GM15510 (cell line): ENCODE measurements around the gene DNAH2.
A peak's percentile ranks its signal among the peaks of the same experiment; 100 is the strongest.

Source experiments
- POLR2A ChIP-seq: IDR thresholded peaks from 3 replicates; pipeline ENCODE4 v1.6.1; 2011; ENCODE audit warnings: borderline replicate concordance; ENCODE audit not compliant: insufficient read length; ENCODE audit errors: extremely low read depth

DNAH2 gene

DNA sequence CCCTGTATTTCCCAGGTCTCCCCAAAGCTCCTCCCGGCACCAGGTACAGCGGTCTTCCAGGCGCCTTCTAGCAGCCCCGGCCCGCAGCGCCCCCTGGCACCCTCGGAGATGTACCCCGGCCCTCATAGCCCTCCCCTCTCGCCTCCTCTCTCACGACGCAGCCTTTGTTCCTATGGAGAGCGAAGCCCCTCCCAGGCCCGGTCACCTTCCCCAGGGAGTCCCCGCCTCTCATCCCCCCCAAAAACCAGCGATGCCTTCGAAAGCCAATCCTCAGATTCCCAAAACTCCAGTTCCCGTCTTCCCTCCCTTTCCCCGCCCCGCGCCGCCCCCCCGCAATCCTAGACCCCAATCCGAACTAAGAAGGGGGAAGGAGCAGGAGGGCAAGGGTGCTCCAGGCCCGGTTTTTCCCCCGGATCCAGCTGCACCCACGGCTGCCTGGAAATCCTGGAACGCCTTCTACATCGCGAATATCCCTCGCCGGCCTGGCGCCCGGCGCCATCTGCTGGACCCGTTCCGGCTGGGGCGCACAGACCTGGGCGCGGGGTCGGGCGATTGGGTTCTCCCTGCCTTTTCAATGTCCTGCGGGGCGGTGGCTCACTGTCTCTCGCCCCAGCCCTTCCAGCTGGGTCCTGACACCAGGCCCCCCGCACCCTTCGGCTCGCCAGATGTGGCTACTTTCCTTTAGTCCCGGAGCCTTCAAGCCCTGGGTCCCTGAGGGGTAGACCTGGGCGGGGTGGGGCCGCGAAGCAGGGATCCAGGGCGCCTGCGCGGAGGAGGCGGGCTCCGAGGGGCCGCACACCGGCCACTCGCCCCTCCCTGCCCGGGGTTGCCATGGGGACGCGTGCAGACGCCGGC lies at the start of gene DNAH2:
Gene DNAH2, plus strand, starts transcription at position 844 of the 855 bp plus-strand sequence. CDS start 1,991 bp downstream, outside the sequence.
- TF ChIP-seq POLR2A, result no peak

GRCh38 chr17:7668482-7668881 lies 49.1 kb upstream of the DNAH2 start:
- no peak for TF ChIP-seq POLR2A

DNA sequence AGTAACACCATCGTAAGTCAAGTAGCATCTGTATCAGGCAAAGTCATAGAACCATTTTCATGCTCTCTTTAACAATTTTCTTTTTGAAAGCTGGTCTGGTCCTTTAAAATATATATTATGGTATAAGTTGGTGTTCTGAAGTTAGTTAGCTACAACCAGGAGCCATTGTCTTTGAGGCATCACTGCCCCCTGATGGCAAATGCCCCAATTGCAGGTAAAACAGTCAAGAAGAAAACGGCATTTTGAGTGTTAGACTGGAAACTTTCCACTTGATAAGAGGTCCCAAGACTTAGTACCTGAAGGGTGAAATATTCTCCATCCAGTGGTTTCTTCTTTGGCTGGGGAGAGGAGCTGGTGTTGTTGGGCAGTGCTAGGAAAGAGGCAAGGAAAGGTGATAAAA lies 44.3 kb upstream of the DNAH2 start:
- TF ChIP-seq POLR2A, result no peak

DNA sequence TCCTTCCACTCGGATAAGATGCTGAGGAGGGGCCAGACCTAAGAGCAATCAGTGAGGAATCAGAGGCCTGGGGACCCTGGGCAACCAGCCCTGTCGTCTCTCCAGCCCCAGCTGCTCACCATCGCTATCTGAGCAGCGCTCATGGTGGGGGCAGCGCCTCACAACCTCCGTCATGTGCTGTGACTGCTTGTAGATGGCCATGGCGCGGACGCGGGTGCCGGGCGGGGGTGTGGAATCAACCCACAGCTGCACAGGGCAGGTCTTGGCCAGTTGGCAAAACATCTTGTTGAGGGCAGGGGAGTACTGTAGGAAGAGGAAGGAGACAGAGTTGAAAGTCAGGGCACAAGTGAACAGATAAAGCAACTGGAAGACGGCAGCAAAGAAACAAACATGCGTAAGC lies 42.6 kb upstream of the DNAH2 start:
- TF ChIP-seq POLR2A, result no peak

DNA sequence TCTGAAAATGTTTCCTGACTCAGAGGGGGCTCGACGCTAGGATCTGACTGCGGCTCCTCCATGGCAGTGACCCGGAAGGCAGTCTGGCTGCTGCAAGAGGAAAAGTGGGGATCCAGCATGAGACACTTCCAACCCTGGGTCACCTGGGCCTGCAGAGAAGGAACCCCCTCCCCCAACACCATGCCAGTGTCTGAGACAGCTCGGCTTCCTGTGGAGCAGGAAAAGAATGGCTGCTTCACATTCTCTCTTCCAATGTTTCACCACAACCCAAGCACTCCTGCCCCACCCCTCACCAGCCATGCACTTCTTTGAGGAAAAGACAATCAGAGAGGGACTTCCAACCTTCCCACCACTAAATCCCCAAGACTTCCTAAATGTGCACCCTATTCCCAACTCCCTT lies 41.0 kb upstream of the DNAH2 start:
- TF ChIP-seq POLR2A, result no peak

DNA sequence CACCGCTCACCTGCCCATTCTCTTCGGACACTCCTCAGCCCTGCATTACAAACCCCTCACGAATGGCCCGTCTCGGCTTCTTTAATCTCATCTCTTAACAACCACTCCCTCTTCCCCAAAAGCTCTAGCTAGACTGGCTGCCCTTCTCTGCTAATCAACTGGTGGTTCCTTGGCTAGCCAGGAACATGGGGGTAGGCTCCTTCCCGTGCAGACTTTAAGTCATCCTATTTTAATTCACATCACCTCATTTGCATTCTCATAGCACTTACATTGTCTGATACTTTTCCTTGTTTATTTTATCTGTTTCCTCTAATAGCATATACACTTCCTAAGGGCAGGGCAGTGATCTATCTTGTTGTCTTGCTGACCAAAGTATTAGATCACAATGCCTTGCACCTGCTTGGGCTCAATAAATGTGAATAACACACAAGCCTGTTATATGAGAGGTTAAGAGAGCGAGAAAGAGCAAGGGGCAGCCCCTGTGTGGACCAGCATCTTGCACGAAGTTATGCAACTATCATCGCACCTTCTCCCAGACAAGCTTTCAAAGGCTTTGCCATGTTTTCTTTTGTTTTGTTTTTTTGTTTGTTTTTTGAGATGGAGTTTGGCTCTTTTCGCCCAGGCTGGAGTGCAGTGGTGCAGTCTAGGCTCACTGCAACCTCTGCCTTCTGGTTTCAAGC lies 40.0 kb upstream of the DNAH2 start:
- TF ChIP-seq POLR2A, result no peak

DNA sequence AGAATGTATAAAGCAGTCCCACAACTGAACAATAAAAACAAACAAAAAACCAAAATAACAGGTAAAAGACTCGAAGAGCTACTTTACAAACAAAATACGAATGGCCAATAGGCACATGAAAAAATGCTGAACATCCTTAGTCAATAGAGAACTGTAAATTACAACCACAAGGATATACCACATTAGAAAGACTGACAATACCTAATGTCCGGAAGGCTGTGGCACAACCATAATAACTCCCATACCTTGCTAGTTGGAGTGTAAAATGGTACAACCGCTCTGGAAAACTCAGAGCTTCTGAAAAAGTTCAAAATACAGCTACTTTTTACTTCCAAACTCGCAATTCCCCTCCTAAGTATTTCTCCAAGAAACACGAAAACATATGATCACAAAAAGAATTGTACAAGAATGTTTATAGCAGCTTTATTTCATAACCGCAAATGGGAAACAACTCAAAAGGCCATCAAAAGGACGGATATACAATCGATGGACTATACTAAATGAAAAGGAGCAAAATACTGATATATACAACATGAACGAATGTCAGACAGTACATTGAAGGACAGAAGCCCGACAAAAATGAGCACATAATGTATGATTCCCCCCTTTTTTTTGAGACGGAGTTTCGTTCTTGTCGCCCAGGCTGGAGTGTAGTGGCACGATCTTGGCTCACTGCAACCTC lies 32.6 kb upstream of the DNAH2 start:
- no peak for TF ChIP-seq POLR2A

DNA sequence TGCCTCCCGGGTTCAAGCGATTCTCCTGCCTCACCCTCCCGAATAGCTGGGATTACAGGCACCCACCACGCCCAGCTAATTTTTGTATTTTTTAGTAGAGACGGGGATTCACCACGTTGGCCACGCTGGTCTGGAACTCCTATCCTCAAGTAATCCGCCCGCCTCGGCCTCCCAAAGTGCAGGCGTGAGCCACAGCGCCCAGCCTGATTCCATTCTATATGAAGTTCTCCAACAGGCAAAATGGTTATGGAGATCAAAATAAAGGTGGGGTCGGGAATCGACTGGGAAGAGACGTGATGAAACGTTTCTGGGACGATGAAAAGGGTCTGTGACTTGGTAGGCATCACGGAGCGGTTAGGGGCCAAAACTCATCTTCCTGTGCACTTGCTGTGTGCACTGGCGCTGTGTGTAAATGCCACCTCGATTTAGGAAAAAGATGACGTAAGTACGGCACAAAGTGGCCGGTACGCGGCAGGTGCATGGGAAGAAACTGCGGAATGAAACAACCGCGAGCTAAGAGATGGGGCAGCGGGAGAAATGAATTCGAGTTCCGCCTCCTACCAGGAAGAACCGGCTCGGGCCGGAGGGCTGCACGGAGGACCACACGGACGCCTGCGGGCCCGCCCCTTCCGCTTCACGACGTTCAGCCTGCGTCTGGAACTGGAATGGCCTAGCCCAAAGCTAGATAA lies 31.9 kb upstream of the DNAH2 start:
- peak; percentile 67 for TF ChIP-seq POLR2A

DNA sequence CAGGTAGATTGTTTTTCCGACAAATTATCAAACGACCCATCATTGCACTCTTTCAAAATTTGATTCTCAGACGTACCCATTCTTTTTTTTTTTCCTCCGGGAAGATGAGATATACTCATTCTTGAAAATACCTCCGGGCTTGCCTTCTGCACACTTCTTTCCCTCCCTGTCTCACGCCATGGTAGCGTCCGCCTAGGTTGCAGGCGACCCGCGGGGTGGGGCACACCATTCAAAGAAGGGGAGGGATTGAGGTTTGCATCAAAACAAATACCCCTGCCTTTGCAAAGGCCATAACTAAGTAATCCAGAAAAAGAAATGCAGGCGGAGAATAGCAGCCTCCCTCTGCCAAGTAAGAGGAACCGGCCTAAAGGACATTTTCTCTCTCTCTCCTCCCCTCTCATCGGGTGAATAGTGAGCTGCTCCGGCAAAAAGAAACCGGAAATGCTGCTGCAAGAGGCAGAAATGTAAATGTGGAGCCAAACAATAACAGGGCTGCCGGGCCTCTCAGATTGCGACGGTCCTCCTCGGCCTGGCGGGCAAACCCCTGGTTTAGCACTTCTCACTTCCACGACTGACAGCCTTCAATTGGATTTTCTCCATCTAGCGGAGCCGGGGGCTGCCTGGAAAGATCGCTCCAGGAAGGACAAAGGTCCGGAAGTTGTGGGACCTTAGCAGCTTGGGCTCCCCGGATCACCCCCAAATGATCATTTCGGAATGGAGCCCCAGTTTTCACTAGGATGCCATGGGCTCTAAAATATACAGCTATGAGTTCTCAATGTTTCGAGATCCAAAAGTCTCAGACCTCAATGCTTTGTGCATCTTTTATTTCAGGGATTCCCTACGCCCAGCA lies 31.1 kb upstream of the DNAH2 start:
- peak; percentile 86 for TF ChIP-seq POLR2A

DNA sequence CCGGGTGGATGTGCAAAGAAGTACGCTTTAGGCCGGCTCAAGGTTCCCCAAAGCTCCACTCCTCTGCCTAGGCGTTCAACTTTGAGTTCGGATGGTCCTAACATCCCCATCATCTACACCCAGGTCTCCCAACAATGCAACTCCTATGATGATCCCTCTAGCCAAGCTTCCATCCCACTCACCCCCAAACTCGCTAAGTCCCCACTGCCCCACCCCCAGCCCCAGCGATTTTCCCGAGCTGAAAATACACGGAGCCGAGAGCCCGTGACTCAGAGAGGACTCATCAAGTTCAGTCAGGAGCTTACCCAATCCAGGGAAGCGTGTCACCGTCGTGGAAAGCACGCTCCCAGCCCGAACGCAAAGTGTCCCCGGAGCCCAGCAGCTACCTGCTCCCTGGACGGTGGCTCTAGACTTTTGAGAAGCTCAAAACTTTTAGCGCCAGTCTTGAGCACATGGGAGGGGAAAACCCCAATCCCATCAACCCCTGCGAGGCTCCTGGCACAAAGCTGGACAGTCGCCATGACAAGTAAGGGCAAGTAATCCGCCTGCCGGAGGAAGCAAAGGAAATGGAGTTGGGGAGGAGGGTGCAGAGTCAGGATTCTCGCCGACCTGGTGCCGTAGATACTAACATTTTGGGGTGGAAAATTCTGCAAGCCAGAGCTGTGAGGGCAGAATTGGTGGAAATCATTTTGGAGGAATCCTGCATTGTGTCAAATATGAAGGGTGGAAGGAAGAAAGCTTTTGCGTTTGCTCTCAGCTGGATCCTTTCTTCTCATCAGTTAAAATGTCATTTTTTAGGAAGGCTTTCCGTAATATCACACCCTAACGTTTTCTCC lies 30.3 kb upstream of the DNAH2 start, which contains the start of gene TP53:
Gene TP53, minus strand, starts transcription at position 419 of the 836 bp plus-strand sequence. CDS start 10,896 bp downstream, outside the sequence.
- TF ChIP-seq POLR2A, result peak; percentile 97

- TF ChIP-seq POLR2A, result peak; percentile 54
These were observed 29.4 kb upstream of the DNAH2 start, which contains the start of gene WRAP53 for GRCh38 chr17:7687908-7688807. TSS of gene WRAP53 (plus strand) at chr17:7688477. CDS start at chr17:7688649, 172 bp downstream.

- no peak for TF ChIP-seq POLR2A
These were observed 28.7 kb upstream of the DNAH2 start for GRCh38 chr17:7688808-7689316.
